ENCODE measurements around the gene CDH4.

Gene CDH4

GRCh38 chr20:61380545-61380915 lies 128.5 kb downstream of the CDH4 start:
- Histone ChIP-seq H3K27me3 (ENCODE audit: control insufficient read depth, insufficient read depth, low read length) (no peaks in the 10 kb centered on the region), H3K36me3 (ENCODE audit: control insufficient read depth, insufficient read depth, low read length) (no peaks in the 10 kb centered on the region), H3K27ac (ENCODE audit: low read depth, low read length) (no peak overlapping the region), H3K4me1 (ENCODE audit: control insufficient read depth, insufficient read depth, low read length) (no peaks in the 10 kb centered on the region), H3K9ac (ENCODE audit: low read length) (no peak overlapping the region), H3K4me3 (ENCODE audit: low read length) (no peak overlapping the region)

GRCh38 chr20:61382194-61382593 lies 130.1 kb downstream of the CDH4 start:
- H3K27me3 ChIP-seq (ENCODE audit: control insufficient read depth, insufficient read depth, low read length) = no peaks in the 10 kb centered on the region
- no peak overlapping the region for H3K4me3 ChIP-seq (ENCODE audit: low read length)
- no peaks in the 10 kb centered on the region for H3K36me3 ChIP-seq (ENCODE audit: control insufficient read depth, insufficient read depth, low read length)
- no peak overlapping the region for H3K9ac ChIP-seq (ENCODE audit: low read length)
- H3K27ac ChIP-seq (ENCODE audit: low read depth, low read length) = no peak overlapping the region
- no peaks in the 10 kb centered on the region for H3K4me1 ChIP-seq (ENCODE audit: control insufficient read depth, insufficient read depth, low read length)

GRCh38 chr20:61385296-61385695 lies 133.2 kb downstream of the CDH4 start:
- Histone ChIP-seq H3K27me3 (ENCODE audit: control insufficient read depth, insufficient read depth, low read length) (no peaks in the 10 kb centered on the region), H3K27ac (ENCODE audit: low read depth, low read length) (no peak overlapping the region), H3K4me1 (ENCODE audit: control insufficient read depth, insufficient read depth, low read length) (no peaks in the 10 kb centered on the region), H3K36me3 (ENCODE audit: control insufficient read depth, insufficient read depth, low read length) (no peaks in the 10 kb centered on the region), H3K4me3 (ENCODE audit: low read length) (no peak overlapping the region), H3K9ac (ENCODE audit: low read length) (no peak overlapping the region)

- H3K27me3 ChIP-seq (ENCODE audit: control insufficient read depth, insufficient read depth, low read length) = no peaks in the 10 kb centered on the region
- no peak overlapping the region for H3K4me3 ChIP-seq (ENCODE audit: low read length)
- H3K4me1 ChIP-seq (ENCODE audit: control insufficient read depth, insufficient read depth, low read length) = no peaks in the 10 kb centered on the region
- no peaks in the 10 kb centered on the region for H3K36me3 ChIP-seq (ENCODE audit: control insufficient read depth, insufficient read depth, low read length)
- no peak overlapping the region for H3K9ac ChIP-seq (ENCODE audit: low read length)
- no peak overlapping the region for H3K27ac ChIP-seq (ENCODE audit: low read depth, low read length)
Measured at GRCh38 chr20:61385731-61386130, 133.7 kb downstream of the CDH4 start.

GRCh38 chr20:61387204-61387953 lies 135.3 kb downstream of the CDH4 start:
- H3K36me3 ChIP-seq (ENCODE audit: control insufficient read depth, insufficient read depth, low read length) = no peaks in the 10 kb centered on the region
- H3K4me1 ChIP-seq (ENCODE audit: control insufficient read depth, insufficient read depth, low read length) = no peaks in the 10 kb centered on the region
- H3K4me3 ChIP-seq (ENCODE audit: low read length) = no peak overlapping the region
- no peak overlapping the region for H3K9ac ChIP-seq (ENCODE audit: low read length)
- H3K27me3 ChIP-seq (ENCODE audit: control insufficient read depth, insufficient read depth, low read length) = no peaks in the 10 kb centered on the region
- H3K27ac ChIP-seq (ENCODE audit: low read depth, low read length) = no peak overlapping the region

- Histone ChIP-seq H3K27me3 (ENCODE audit: control insufficient read depth, insufficient read depth, low read length) (no peaks in the 10 kb centered on the region), H3K4me1 (ENCODE audit: control insufficient read depth, insufficient read depth, low read length) (no peaks in the 10 kb centered on the region), H3K27ac (ENCODE audit: low read depth, low read length) (no peak overlapping the region), H3K9ac (ENCODE audit: low read length) (no peak overlapping the region), H3K36me3 (ENCODE audit: control insufficient read depth, insufficient read depth, low read length) (no peaks in the 10 kb centered on the region), H3K4me3 (ENCODE audit: low read length) (no peak overlapping the region)
Measured at GRCh38 chr20:61387954-61388348, 135.9 kb downstream of the CDH4 start.

- Histone ChIP-seq H3K36me3 (ENCODE audit: control insufficient read depth, insufficient read depth, low read length) (no peaks in the 10 kb centered on the region), H3K9ac (ENCODE audit: low read length) (no peak overlapping the region), H3K27ac (ENCODE audit: low read depth, low read length) (no peak overlapping the region), H3K4me1 (ENCODE audit: control insufficient read depth, insufficient read depth, low read length) (no peaks in the 10 kb centered on the region), H3K27me3 (ENCODE audit: control insufficient read depth, insufficient read depth, low read length) (no peaks in the 10 kb centered on the region), H3K4me3 (ENCODE audit: low read length) (no peak overlapping the region)
Measured at GRCh38 chr20:61389077-61389476, 137.0 kb downstream of the CDH4 start.

GRCh38 chr20:61391185-61391584 lies 139.1 kb downstream of the CDH4 start:
- Histone ChIP-seq H3K36me3 (ENCODE audit: control insufficient read depth, insufficient read depth, low read length) (no peaks in the 10 kb centered on the region), H3K9ac (ENCODE audit: low read length) (no peak overlapping the region), H3K27me3 (ENCODE audit: control insufficient read depth, insufficient read depth, low read length) (no peaks in the 10 kb centered on the region), H3K27ac (ENCODE audit: low read depth, low read length) (no peak overlapping the region), H3K4me3 (ENCODE audit: low read length) (no peak overlapping the region), H3K4me1 (ENCODE audit: control insufficient read depth, insufficient read depth, low read length) (no peaks in the 10 kb centered on the region)

GRCh38 chr20:61391812-61392520 lies 139.9 kb downstream of the CDH4 start:
- H3K36me3 ChIP-seq (ENCODE audit: control insufficient read depth, insufficient read depth, low read length) = no peaks in the 10 kb centered on the region
- H3K4me1 ChIP-seq (ENCODE audit: control insufficient read depth, insufficient read depth, low read length) = no peaks in the 10 kb centered on the region
- H3K4me3 ChIP-seq (ENCODE audit: low read length) = no peak overlapping the region
- H3K27ac ChIP-seq (ENCODE audit: low read depth, low read length) = no peak overlapping the region
- no peaks in the 10 kb centered on the region for H3K27me3 ChIP-seq (ENCODE audit: control insufficient read depth, insufficient read depth, low read length)
- no peak overlapping the region for H3K9ac ChIP-seq (ENCODE audit: low read length)

GRCh38 chr20:61394088-61394799 lies 142.2 kb downstream of the CDH4 start:
- Histone ChIP-seq H3K36me3 (ENCODE audit: control insufficient read depth, insufficient read depth, low read length) (no peaks in the 10 kb centered on the region), H3K27me3 (ENCODE audit: control insufficient read depth, insufficient read depth, low read length) (no peaks in the 10 kb centered on the region), H3K4me1 (ENCODE audit: control insufficient read depth, insufficient read depth, low read length) (no peaks in the 10 kb centered on the region), H3K4me3 (ENCODE audit: low read length) (no peak overlapping the region), H3K9ac (ENCODE audit: low read length) (no peak overlapping the region), H3K27ac (ENCODE audit: low read depth, low read length) (no peak overlapping the region)

GRCh38 chr20:61396262-61396848 lies 144.3 kb downstream of the CDH4 start:
- Histone ChIP-seq H3K27me3 (ENCODE audit: control insufficient read depth, insufficient read depth, low read length) (no peaks in the 10 kb centered on the region), H3K27ac (ENCODE audit: low read depth, low read length) (no peak overlapping the region), H3K36me3 (ENCODE audit: control insufficient read depth, insufficient read depth, low read length) (no peaks in the 10 kb centered on the region)

GRCh38 chr20:61397146-61397545 lies 145.1 kb downstream of the CDH4 start:
- H3K27ac ChIP-seq (ENCODE audit: low read depth, low read length) = no peak overlapping the region
- H3K36me3 ChIP-seq (ENCODE audit: control insufficient read depth, insufficient read depth, low read length) = no peaks in the 10 kb centered on the region
- no peak overlapping the region for H3K9ac ChIP-seq (ENCODE audit: low read length)
- H3K27me3 ChIP-seq (ENCODE audit: control insufficient read depth, insufficient read depth, low read length) = no peaks in the 10 kb centered on the region
- no peaks in the 10 kb centered on the region for H3K4me1 ChIP-seq (ENCODE audit: control insufficient read depth, insufficient read depth, low read length)
- H3K4me3 ChIP-seq (ENCODE audit: low read length) = no peak overlapping the region

More at GRCh38 chr20:61396262-61396848, 144.3 kb downstream of the CDH4 start:
- no peaks in the 10 kb centered on the region for H3K4me1 ChIP-seq (ENCODE audit: control insufficient read depth, insufficient read depth, low read length)
- H3K9ac ChIP-seq (ENCODE audit: low read length) = no peak overlapping the region
- H3K4me3 ChIP-seq (ENCODE audit: low read length) = no peak overlapping the region
